HG03565 (cell line): ENCODE results near the gene NCS1.

Experiments used
- ATAC-seq: cut with Tn5 transposase; IDR thresholded peaks from one replicate; pipeline ENCODE4 v1.9.1; 2021; ENCODE audit warnings: mild to moderate bottlenecking, moderate library complexity; ENCODE audit not compliant: unreplicated experiment

Gene NCS1

GRCh38 chr9:130172161-130172857, at the start of gene NCS1:
NCS1 (plus strand) TSS chr9:130172404; CDS start chr9:130172664, 260 bp downstream.
- ATAC-seq = no peak

GRCh38 chr9:130122456-130122855, 49.7 kb upstream of the NCS1 start:
- no peak for ATAC-seq

- no peak for ATAC-seq
These were observed 47.9 kb upstream of the NCS1 start for GRCh38 chr9:130124085-130124860.

GRCh38 chr9:130126721-130127433, 45.3 kb upstream of the NCS1 start:
- no peak for ATAC-seq

GRCh38 chr9:130128251-130128650, 44.0 kb upstream of the NCS1 start:
- no peak for ATAC-seq

GRCh38 chr9:130128733-130129431, 43.3 kb upstream of the NCS1 start:
- peak; percentile 69 for ATAC-seq

GRCh38 chr9:130129432-130130061, 42.7 kb upstream of the NCS1 start:
- ATAC-seq = no peak

GRCh38 chr9:130132746-130133145, 39.5 kb upstream of the NCS1 start:
- no peak for ATAC-seq

GRCh38 chr9:130137081-130137640, 35.0 kb upstream of the NCS1 start:
- no peak for ATAC-seq

- ATAC-seq = no peak
These were observed 34.5 kb upstream of the NCS1 start for GRCh38 chr9:130137641-130138081.

- no peak for ATAC-seq
These were observed 34.0 kb upstream of the NCS1 start for GRCh38 chr9:130138171-130138653.

GRCh38 chr9:130138791-130139190, 33.4 kb upstream of the NCS1 start:
- ATAC-seq = no peak

- no peak for ATAC-seq
These were observed 33.0 kb upstream of the NCS1 start for GRCh38 chr9:130139251-130139650.

GRCh38 chr9:130140706-130141105, 31.5 kb upstream of the NCS1 start:
- no peak for ATAC-seq

GRCh38 chr9:130142056-130142455, 30.1 kb upstream of the NCS1 start:
- ATAC-seq = no peak

GRCh38 chr9:130142641-130143040, 29.6 kb upstream of the NCS1 start:
- no peak for ATAC-seq

- ATAC-seq = no peak
These were observed 28.8 kb upstream of the NCS1 start for GRCh38 chr9:130143279-130143893.

- no peak for ATAC-seq
These were observed 28.2 kb upstream of the NCS1 start for GRCh38 chr9:130143958-130144366.

- no peak for ATAC-seq
These were observed 27.5 kb upstream of the NCS1 start for GRCh38 chr9:130144703-130145102.

- ATAC-seq = no peak
These were observed 26.5 kb upstream of the NCS1 start for GRCh38 chr9:130145658-130146057.
